PC-9 (cell line): Measurements from ENCODE around the gene PDE11A.

Experiments used
- EZH2 ChIP-seq: fragments of 200-600 bp; sonication (generic); IDR thresholded peaks from 2 replicates; pipeline ENCODE4 v1.8.0; 2017; ENCODE audit warnings: antibody characterized with exemption, low read depth
- TF ChIP-seq, protein P1 (sequence below): fragments of 200-600 bp; sonication (generic); conservative IDR thresholded peaks from 2 replicates; pipeline ENCODE4 v1.6.1; 2017; ENCODE audit warnings: mixed run types, antibody characterized with exemption, mild to moderate bottlenecking, moderate library complexity

DNA sequence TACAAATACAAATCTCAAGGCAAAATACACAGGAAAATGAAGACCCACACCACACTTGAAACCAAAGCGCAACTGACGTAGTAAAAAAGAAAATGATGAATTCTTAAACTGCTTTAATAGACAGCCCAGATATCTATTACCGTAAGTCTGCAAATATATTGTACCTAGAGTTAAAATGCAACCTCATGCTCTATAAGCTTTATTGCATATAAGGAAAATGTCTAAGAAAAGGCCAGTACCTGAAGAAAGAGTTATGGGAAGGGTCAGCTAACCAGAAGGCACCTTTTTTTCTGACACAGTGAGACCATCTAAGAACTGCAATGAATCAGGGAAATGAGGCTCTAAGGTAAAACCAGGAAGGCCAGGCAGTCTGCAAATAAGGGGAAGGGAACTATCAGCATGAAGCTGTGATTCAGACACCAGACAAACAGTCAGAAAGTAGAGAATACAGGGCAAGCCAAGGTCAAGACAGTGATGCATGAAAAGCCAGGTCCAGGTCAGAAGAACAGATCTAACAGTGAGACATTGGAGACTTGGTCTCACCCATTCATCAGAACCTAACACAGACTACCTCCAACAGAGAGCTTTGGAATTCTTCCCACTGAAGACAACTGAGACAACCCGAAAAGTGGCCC, 46.9 kb downstream of the PDE11A start:
- TF ChIP-seq, protein P1, sequence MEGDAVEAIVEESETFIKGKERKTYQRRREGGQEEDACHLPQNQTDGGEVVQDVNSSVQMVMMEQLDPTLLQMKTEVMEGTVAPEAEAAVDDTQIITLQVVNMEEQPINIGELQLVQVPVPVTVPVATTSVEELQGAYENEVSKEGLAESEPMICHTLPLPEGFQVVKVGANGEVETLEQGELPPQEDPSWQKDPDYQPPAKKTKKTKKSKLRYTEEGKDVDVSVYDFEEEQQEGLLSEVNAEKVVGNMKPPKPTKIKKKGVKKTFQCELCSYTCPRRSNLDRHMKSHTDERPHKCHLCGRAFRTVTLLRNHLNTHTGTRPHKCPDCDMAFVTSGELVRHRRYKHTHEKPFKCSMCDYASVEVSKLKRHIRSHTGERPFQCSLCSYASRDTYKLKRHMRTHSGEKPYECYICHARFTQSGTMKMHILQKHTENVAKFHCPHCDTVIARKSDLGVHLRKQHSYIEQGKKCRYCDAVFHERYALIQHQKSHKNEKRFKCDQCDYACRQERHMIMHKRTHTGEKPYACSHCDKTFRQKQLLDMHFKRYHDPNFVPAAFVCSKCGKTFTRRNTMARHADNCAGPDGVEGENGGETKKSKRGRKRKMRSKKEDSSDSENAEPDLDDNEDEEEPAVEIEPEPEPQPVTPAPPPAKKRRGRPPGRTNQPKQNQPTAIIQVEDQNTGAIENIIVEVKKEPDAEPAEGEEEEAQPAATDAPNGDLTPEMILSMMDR: no peak
- no peak for TF ChIP-seq EZH2
